ENCODE measurements around the gene METTL1.

Gene METTL1

GRCh38 chr12:57740656-57741412, 31.1 kb downstream of the METTL1 start:
- H3K27me3 Mint-ChIP-seq (ENCODE audit: low read depth): peaks cover 59% of the 10 kb centered on the region
- TF ChIP-seq, protein P1, sequence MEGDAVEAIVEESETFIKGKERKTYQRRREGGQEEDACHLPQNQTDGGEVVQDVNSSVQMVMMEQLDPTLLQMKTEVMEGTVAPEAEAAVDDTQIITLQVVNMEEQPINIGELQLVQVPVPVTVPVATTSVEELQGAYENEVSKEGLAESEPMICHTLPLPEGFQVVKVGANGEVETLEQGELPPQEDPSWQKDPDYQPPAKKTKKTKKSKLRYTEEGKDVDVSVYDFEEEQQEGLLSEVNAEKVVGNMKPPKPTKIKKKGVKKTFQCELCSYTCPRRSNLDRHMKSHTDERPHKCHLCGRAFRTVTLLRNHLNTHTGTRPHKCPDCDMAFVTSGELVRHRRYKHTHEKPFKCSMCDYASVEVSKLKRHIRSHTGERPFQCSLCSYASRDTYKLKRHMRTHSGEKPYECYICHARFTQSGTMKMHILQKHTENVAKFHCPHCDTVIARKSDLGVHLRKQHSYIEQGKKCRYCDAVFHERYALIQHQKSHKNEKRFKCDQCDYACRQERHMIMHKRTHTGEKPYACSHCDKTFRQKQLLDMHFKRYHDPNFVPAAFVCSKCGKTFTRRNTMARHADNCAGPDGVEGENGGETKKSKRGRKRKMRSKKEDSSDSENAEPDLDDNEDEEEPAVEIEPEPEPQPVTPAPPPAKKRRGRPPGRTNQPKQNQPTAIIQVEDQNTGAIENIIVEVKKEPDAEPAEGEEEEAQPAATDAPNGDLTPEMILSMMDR (IDR thresholded peaks at IDR 0.05; ENCODE audit: unreplicated experiment in 3 of 3): no peak
- H3K36me3 Mint-ChIP-seq (ENCODE audit: low read depth): peaks cover 3% of the 10 kb centered on the region
- H3K4me1 Mint-ChIP-seq: peaks cover 26% of the 10 kb centered on the region
- H3K9me3 Mint-ChIP-seq: no peaks in the 10 kb centered on the region
- H3K4me3 Mint-ChIP-seq: peak overlapping the region in 2 of 3 experiments; percentile 31 to 58
- H3K27ac Mint-ChIP-seq: no peak overlapping the region

- Mint-ChIP-seq H3K27me3 (ENCODE audit: low read depth) (peaks cover 67% of the 10 kb centered on the region), H3K27ac (no peak overlapping the region), H3K4me3 (peak overlapping the region in 2 of 3 experiments; percentile 8 to 80), H3K4me1 (peaks cover 30% of the 10 kb centered on the region), H3K9me3 (no peaks in the 10 kb centered on the region), H3K36me3 (ENCODE audit: low read depth) (no peaks in the 10 kb centered on the region)
- TF ChIP-seq, protein P1 (IDR thresholded peaks at IDR 0.05; ENCODE audit: unreplicated experiment in 3 of 3): no peak
Measured at GRCh38 chr12:57739914-57740538, 31.9 kb downstream of the METTL1 start.

GRCh38 chr12:57739387-57739786, 32.5 kb downstream of the METTL1 start:
- H3K9me3 Mint-ChIP-seq: no peaks in the 10 kb centered on the region
- peaks cover 36% of the 10 kb centered on the region for H3K4me1 Mint-ChIP-seq
- peak overlapping the region; percentile 80 to 87 (median 83) for H3K4me3 Mint-ChIP-seq
- H3K27ac Mint-ChIP-seq: peak overlapping the region in 1 of 3 experiments; percentile 35
- H3K27me3 Mint-ChIP-seq (ENCODE audit: low read depth): peaks cover 73% of the 10 kb centered on the region
- H3K36me3 Mint-ChIP-seq (ENCODE audit: low read depth): no peaks in the 10 kb centered on the region
- TF ChIP-seq, protein P1 (IDR thresholded peaks at IDR 0.05; ENCODE audit: unreplicated experiment in 3 of 3): no peak

- no peaks in the 10 kb centered on the region for H3K9me3 Mint-ChIP-seq
- H3K36me3 Mint-ChIP-seq (ENCODE audit: low read depth): no peaks in the 10 kb centered on the region
- TF ChIP-seq, protein P1 (IDR thresholded peaks at IDR 0.05; ENCODE audit: unreplicated experiment in 3 of 3): no peak
- H3K4me3 Mint-ChIP-seq: peak within 1 kb of the TSS; percentile 80 to 87 (median 83)
- H3K4me1 Mint-ChIP-seq: peaks cover 34% of the 10 kb centered on the region
- peak within 1 kb of the TSS in 1 of 3 experiments; percentile 35 for H3K27ac Mint-ChIP-seq
- peaks cover 80% of the 10 kb centered on the region for H3K27me3 Mint-ChIP-seq (ENCODE audit: low read depth)
Measured at GRCh38 chr12:57738661-57739237, 33.2 kb downstream of the METTL1 start, which contains the start of gene AGAP2. Gene AGAP2, minus strand, starts transcription at chr12:57738742. Its CDS starts 496 bp downstream, at chr12:57738246.

DNA sequence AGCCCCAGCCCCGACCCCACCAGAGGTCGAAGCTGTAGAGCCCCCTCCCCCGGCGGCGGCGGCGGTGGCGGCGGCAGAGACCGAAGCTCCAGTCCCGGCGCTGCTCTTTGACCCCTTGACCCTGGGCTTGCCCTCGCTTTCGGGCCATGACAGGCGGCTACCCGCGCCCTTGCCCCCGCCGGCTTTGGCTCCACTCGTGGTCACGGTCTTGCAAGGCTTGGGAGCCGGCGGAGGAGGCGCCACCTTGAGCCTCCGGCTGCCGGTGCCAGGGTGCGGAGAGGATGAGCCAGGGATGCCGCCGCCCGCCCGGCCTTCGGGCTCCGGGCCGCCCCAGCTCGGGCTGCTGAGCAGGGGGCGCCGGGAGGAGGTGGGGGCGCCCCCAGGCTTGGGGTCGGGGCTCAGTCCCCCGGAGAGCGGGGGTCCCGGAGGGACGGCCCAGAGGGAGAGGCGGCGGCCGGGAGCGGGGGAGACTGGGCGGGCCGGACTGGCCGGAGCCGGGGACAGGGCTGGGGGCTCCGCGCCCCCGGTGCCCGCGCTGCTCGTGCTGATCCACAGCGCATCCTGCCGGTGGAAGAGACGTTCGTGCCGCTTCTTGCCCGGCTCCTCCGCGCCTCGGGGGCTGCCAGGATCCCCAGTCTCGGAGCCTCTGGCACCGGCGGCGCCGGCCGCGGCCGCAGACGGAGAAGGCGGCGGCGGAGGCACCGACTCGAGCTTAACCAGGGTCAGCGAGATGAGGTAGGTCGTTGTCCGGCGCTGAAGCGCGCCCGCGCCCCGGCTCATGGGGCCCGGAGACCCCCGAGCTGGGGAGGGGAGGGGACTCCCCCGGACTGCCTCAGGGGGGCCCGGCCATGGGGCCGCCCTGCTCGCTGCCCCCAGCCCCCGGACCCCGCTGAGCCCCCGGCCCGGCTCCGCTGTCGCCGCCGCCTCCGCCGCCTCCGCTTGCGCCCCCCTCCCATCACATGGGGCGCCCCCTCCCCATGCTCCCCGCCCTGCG, 34.1 kb downstream of the METTL1 start:
- Mint-ChIP-seq H3K27me3 (ENCODE audit: low read depth) (peaks cover 89% of the 10 kb centered on the region), H3K9me3 (no peaks in the 10 kb centered on the region), H3K4me1 (peaks cover 34% of the 10 kb centered on the region), H3K27ac (no peak overlapping the region), H3K36me3 (ENCODE audit: low read depth) (no peaks in the 10 kb centered on the region), H3K4me3 (peak overlapping the region in 1 of 3 experiments; percentile 29)
- TF ChIP-seq, protein P1 (IDR thresholded peaks at IDR 0.05; ENCODE audit: unreplicated experiment in 3 of 3): peak; percentile 34 to 43 (median 36)

Data from nephron (organoid).